Bone marrow (tissue), 2 donors: ENCODE data around the gene ADPRM.
"Not testable (repeated sequence)": the region's sequence is repeated elsewhere in the genome, so short reads cannot be mapped to it uniquely, and the experiment has no call there.

Experiments
- DNase-seq, 2 donors: peaks; one replicate each; lab custom pipeline; 2025; lab: John Stamatoyannopoulos, UW

ADPRM gene

DNA sequence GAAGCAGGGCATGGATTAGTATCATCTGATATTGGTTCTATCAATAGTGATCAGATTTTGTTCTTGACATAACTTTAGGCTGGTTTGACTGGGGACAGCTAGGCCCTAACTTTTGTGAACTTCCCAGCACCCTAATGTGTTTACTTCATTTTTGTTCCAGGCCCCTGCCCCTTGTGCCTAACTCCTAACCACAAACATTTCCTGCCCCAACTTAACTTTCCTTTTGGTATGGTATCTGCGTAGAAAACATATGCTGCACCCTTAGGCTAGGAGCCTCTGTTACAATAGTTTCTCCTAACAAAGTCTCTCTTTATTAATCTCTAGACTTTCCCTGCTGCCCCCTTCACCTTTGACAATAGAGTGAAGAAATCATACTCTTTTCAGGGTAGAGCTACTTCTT lies 2.5 kb downstream of the ADPRM start:
- DNase-seq, result peak in 1 of 2 donors; percentile 42

GRCh38 chr17:10702574-10702973 lies 5.2 kb downstream of the ADPRM start:
- DNase-seq, result no peak

DNA sequence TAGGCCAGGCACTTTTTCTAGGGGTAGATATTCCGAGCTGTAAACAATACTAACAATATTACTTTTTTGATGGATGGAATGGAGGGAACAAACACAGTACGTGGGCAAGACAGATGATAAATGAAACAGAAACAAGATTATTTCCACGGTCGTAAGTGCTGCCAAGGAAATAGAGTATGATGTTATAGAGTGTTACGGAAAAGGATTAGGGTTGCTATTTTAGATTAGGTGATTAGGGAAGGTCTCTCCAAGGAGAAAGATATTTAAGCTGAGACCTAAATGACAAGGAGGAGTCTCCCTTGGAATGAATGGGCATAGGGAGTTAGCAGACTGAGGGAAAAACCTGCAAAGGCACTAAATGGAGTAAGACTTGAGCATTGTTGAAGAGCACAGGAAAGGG lies 8.3 kb downstream of the ADPRM start:
- no peak for DNase-seq

- DNase-seq, result no peak
Observed at GRCh38 chr17:10713318-10713717, 15.9 kb downstream of the ADPRM start.

- DNase-seq, result no peak
Observed at GRCh38 chr17:10716218-10716617, 18.8 kb downstream of the ADPRM start.

DNA sequence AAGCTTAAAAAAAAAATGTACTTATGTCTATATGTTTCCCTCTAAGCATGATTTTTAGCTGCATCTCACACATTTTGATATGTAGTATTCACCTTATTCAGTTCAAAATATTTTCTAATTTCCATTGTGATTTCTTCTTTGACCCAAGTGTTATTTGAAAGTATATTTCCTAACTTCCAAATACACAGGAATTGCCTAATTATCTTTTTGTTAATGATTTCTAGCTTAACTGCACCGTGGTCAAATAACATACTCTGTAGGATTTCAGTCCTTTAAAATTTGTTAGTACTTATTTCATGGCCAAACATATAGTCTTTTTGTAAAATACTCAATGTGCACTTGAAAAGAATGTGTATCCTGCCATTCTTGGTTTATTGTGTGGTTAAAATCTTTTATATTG lies 21.2 kb downstream of the ADPRM start:
- DNase-seq, result no peak

DNA sequence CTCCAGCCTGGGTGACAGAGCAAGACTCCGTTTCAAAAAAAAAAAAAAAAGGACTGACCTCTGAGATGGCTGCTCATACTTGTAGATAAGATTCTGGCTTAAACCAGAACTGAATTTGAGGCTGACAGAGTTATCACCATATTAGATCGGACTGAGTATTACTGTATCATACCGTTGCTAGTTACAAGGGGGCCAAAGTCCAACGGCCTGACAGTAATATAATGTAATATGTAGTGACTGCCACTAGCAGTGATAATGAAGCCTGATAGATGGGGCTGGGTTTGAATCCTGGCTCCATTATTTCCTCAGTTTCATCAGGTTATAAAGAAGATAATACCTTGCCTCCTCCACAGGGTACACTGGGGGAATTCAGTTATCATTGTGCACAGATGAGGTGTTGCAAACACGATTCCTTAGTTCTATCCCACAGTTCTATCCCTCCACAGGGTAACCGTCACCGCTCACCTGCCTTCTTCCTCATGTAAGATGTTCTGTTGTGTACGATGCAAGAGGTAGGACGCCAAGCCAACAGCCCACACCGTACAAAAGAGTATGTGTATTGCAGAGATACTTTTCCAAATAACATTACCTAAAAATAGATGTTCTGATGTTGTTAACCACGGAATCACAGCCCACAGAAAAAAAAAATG lies 27.3 kb downstream of the ADPRM start:
- DNase-seq, result no peak

- DNase-seq, result no peak
Observed at GRCh38 chr17:10725262-10725661, 27.9 kb downstream of the ADPRM start.

GRCh38 chr17:10726196-10726595 lies 28.8 kb downstream of the ADPRM start:
- no peak for DNase-seq

- no peak for DNase-seq
Observed at GRCh38 chr17:10727192-10727591, 29.8 kb downstream of the ADPRM start.

- no peak for DNase-seq
Observed at GRCh38 chr17:10728331-10728892, 31.0 kb downstream of the ADPRM start.

- DNase-seq, result peak in 1 of 2 donors; percentile 31
Observed at GRCh38 chr17:10729334-10730193, 32.2 kb downstream of the ADPRM start, which contains the start of gene TMEM220. TMEM220 (minus strand) TSS chr17:10730023; CDS start chr17:10729851, 172 bp downstream.

- not testable (repeated sequence) for DNase-seq
Observed at GRCh38 chr17:10730247-10730646, 32.9 kb downstream of the ADPRM start.

GRCh38 chr17:10731408-10731879 lies 34.0 kb downstream of the ADPRM start:
- no peak for DNase-seq

GRCh38 chr17:10732121-10732520 lies 34.7 kb downstream of the ADPRM start:
- DNase-seq, result not testable (repeated sequence)

DNA sequence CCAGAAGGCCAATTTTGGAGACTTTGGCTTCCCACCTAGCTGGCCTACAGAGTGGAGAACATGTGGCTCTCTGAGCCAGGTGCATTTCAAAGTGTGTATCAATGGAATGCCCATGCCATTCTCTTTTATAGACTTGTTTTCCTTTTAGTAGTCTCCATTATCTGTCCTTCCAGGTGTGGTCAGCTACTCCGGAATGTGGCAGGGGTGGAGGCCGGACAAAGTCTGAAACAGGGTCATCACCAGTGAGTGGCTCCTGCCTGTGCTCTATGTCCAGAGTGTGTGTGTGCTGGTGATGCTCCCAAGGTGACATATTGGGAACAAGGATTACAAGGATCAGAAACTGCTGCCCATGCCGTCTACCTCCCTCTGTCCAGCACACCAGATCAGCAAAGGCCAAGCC lies 36.3 kb downstream of the ADPRM start:
- no peak for DNase-seq

- no peak for DNase-seq
Observed at GRCh38 chr17:10735251-10735650, 37.9 kb downstream of the ADPRM start.

GRCh38 chr17:10735821-10736220 lies 38.4 kb downstream of the ADPRM start:
- DNase-seq, result no peak

DNA sequence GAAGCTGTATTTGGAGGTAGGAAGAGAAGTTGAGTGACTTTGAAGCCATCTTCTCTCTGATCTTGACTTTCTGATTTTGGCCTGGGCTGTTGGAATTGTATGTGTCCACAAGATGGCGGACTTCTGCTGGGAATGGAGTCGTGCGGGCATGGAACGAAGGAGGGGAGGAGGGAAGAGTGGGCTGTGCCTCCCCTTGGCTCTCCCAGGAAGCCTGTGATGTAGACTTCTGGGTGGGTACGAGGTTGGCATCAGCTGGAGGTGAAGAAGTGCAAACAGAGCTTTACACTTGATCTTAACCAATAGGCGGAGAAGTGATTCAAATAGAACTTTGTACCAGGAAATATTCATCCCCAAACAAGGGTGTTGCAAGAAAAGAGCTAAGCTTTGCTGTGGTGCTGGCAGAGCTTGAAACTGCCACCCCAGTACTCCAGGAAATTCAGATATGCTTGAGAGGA lies 39.8 kb downstream of the ADPRM start:
- peak in 1 of 2 donors; percentile 53 for DNase-seq

DNA sequence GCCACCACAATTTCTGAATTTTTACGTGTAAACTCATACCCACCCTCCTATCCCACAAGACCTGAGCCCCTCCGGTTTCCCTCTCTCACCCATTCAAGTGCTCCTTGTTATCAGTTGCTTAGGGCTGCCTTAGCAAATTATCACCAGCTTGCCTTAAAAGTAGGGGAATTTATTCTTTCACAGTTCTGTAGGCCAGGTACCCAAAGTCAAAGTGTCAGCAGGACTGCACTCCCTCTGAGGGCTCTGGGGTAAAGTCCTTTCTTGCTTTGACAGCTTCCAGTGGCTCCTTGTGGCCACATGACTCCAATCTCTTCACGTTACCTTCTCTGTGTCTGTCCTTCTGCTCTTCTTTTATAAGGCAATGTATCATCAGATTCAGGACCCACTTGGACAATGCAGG lies 40.3 kb downstream of the ADPRM start:
- DNase-seq, result no peak

GRCh38 chr17:10738521-10739258 lies 41.3 kb downstream of the ADPRM start:
- DNase-seq, result no peak

GRCh38 chr17:10739386-10739785 lies 42.0 kb downstream of the ADPRM start:
- no peak for DNase-seq
